ENCODE data around the gene RTTN. TPM values are rescaled to one million over a fixed set of nuclear protein-coding genes. Genes with fewer than 3 reads are reported as not detected.

The RTTN gene
- total RNA-seq, 1 experiment from 2014 or later: 14.3 TPM

DNA sequence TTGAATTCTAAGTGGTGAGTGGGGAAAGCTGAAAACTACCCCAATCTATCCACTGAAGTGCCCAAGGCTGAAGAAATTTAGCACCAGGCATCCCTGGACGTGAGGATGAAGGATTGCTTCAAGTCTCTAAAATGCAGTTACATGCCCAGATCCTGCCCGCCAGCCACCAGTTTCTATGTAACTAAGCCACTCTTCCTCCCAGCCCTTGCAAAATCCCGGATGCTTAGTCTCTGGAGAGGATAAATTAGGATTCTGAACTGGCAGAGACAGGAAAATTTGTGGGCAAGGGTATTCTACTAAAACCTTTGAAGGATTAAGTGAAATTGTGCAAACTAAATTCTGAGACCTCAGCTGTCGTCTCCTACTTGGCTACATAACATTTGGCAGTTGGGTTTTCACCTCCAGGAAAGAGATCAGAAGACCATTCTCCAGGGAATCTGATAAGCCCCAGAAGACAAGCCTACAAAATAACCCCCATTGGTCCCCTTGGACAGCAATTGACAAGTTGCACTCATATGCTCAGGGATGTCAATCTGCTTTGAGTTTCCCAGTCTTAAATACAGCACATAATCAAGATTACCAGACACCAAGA, 163.9 kb downstream of the RTTN start:
- H3K79me2 ChIP-seq (ENCODE audit: low read depth): no peaks in the 10 kb centered on the region
- no peaks in the 10 kb centered on the region for H3F3A ChIP-seq (ENCODE audit: insufficient read depth, low read depth)
- no peaks in the 10 kb centered on the region for H4K20me1 ChIP-seq (ENCODE audit: insufficient read depth)
- no peaks in the 10 kb centered on the region for H3K36me3 ChIP-seq (ENCODE audit: low read depth)
- TF ChIP-seq, protein P1, sequence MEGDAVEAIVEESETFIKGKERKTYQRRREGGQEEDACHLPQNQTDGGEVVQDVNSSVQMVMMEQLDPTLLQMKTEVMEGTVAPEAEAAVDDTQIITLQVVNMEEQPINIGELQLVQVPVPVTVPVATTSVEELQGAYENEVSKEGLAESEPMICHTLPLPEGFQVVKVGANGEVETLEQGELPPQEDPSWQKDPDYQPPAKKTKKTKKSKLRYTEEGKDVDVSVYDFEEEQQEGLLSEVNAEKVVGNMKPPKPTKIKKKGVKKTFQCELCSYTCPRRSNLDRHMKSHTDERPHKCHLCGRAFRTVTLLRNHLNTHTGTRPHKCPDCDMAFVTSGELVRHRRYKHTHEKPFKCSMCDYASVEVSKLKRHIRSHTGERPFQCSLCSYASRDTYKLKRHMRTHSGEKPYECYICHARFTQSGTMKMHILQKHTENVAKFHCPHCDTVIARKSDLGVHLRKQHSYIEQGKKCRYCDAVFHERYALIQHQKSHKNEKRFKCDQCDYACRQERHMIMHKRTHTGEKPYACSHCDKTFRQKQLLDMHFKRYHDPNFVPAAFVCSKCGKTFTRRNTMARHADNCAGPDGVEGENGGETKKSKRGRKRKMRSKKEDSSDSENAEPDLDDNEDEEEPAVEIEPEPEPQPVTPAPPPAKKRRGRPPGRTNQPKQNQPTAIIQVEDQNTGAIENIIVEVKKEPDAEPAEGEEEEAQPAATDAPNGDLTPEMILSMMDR (conservative IDR thresholded peaks at IDR 0.05): no peak
- no peaks in the 10 kb centered on the region for H3K9me2 ChIP-seq (ENCODE audit: insufficient read depth)
- no peaks in the 10 kb centered on the region for H3K9me3 ChIP-seq (ENCODE audit: insufficient read depth, low read depth)
- H3K27ac ChIP-seq: no peak overlapping the region
- H3K4me1 ChIP-seq (replicated peaks; ENCODE audit: insufficient read depth): no peaks in the 10 kb centered on the region
- H2AFZ ChIP-seq: no peak overlapping the region
- intact Hi-C loops (cut with micrococcal nuclease; ENCODE audit: unreplicated experiment): no loop called here
- H3K27me3 ChIP-seq (ENCODE audit: insufficient read depth, low read depth): no peaks in the 10 kb centered on the region
- H3K4me2 ChIP-seq: no peak overlapping the region
- DNase-seq: no peak
- no TSS peak for BruUV-seq (replicated peaks)
- CTCF ChIA-PET: no interaction called here
- no peak overlapping the region for H3K4me3 ChIP-seq
- POLR2A ChIA-PET (ENCODE audit: unreplicated experiment): no interaction called here

DNA sequence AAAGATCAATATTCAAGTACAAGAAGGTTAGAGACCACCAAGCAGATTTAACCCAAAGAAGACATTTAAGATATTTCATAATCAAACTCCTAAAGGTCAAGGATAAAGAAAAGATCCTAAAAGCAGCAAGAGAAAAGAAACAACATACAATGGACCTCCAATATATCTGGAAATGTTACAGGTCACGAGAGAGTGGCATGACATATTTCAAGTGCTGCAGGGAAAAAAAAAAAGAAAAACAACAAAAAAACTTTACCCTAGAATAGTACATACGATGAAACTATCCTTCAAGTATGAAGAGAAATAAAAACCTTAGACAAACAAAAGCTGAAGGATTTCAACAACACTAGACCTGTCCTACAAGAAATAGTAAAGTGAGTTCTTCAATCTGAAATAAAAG, 166.3 kb downstream of the RTTN start:
- POLR2A ChIA-PET (ENCODE audit: unreplicated experiment): no interaction called here
- no peaks in the 10 kb centered on the region for H3K4me1 ChIP-seq (replicated peaks; ENCODE audit: insufficient read depth)
- TF ChIP-seq, protein P1 (conservative IDR thresholded peaks at IDR 0.05): no peak
- no peak for TF ChIP-seq EZH2 (IDR thresholded peaks at IDR 0.05; ENCODE audit: low read depth)
- BruUV-seq (replicated peaks): no TSS peak
- intact Hi-C loops (cut with micrococcal nuclease; ENCODE audit: unreplicated experiment): no loop called here
- no peak overlapping the region for H2AFZ ChIP-seq
- no peaks in the 10 kb centered on the region for H3K9me3 ChIP-seq (ENCODE audit: insufficient read depth, low read depth)
- H3K79me2 ChIP-seq (ENCODE audit: low read depth): no peaks in the 10 kb centered on the region
- H3K27ac ChIP-seq: no peak overlapping the region
- H4K20me1 ChIP-seq (ENCODE audit: insufficient read depth): no peaks in the 10 kb centered on the region
- no peak for DNase-seq
- no peak overlapping the region for H3K4me3 ChIP-seq
- H3K36me3 ChIP-seq (ENCODE audit: low read depth): no peaks in the 10 kb centered on the region
- H3F3A ChIP-seq (ENCODE audit: insufficient read depth, low read depth): no peaks in the 10 kb centered on the region
- no peaks in the 10 kb centered on the region for H3K9me2 ChIP-seq (ENCODE audit: insufficient read depth)
- CTCF ChIA-PET: no interaction called here
- no peaks in the 10 kb centered on the region for H3K27me3 ChIP-seq (ENCODE audit: insufficient read depth, low read depth)
- H3K4me2 ChIP-seq: no peak overlapping the region

DNA sequence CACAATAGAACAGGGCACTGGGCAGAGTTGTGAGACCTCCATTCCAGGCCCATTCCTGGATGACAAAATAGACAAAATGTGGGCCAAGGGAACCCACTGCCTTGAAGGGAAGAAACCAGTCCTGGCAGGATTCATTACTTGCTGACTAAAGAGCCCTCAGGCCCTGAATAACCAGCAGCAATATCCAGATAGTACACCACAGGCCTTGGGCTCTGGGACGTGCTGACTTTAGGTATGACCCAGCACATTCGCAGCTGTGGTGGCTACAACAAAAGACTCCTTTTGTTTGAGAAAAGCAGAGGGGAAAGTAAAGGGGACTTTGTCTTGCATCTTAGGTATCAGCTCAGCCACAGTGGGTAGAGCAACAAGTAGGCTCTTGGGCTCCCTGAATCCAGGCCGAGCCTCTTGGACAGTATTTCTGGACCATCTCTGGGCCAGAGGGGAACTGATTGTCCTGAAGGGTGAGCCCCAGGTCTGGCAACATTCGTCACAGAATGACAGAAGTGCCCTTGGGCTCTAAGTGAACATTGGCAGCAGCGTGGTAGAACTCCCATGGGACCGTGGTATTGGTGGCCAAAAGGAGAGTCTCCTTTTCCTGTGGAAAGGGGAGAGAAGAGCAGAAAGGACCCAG, 167.9 kb downstream of the RTTN start:
- H3K27ac ChIP-seq: no peak overlapping the region
- H3K27me3 ChIP-seq (ENCODE audit: insufficient read depth, low read depth): no peaks in the 10 kb centered on the region
- intact Hi-C loops (cut with micrococcal nuclease; ENCODE audit: unreplicated experiment): no loop called here
- H3K9me2 ChIP-seq (ENCODE audit: insufficient read depth): no peaks in the 10 kb centered on the region
- H3K4me1 ChIP-seq (replicated peaks; ENCODE audit: insufficient read depth): no peaks in the 10 kb centered on the region
- BruUV-seq (replicated peaks): no TSS peak
- no peaks in the 10 kb centered on the region for H3K79me2 ChIP-seq (ENCODE audit: low read depth)
- no peak overlapping the region for H3K4me3 ChIP-seq
- DNase-seq: no peak
- no peak overlapping the region for H3K4me2 ChIP-seq
- TF ChIP-seq EZH2 (IDR thresholded peaks at IDR 0.05; ENCODE audit: low read depth): no peak
- TF ChIP-seq, protein P1 (conservative IDR thresholded peaks at IDR 0.05): no peak
- no peaks in the 10 kb centered on the region for H4K20me1 ChIP-seq (ENCODE audit: insufficient read depth)
- H3F3A ChIP-seq (ENCODE audit: insufficient read depth, low read depth): no peaks in the 10 kb centered on the region
- ChIA-PET POLR2A (ENCODE audit: unreplicated experiment) (no interaction called here), CTCF (no interaction called here)
- H2AFZ ChIP-seq: no peak overlapping the region
- no peaks in the 10 kb centered on the region for H3K36me3 ChIP-seq (ENCODE audit: low read depth)
- no peaks in the 10 kb centered on the region for H3K9me3 ChIP-seq (ENCODE audit: insufficient read depth, low read depth)

Measured in PC-9 (cell line).